B cell (primary cell): ENCODE measurements around the gene ZNF277.

Experiments used
- CTCF ChIP-seq: fragments of 200-600 bp; IDR thresholded peaks from one replicate; pipeline ENCODE4 v1.8.0; 2022; ENCODE audit warnings: antibody characterized with exemption, mild to moderate bottlenecking
- EZH2 ChIP-seq: IDR thresholded peaks from 2 replicates; pipeline ENCODE4 v1.6.1; 2012; ENCODE audit warnings: borderline replicate concordance, low read depth, mild to moderate bottlenecking, moderate library complexity, low read length; ENCODE audit not compliant: insufficient read depth, poor library complexity, severe bottlenecking

GRCh38 chr7:112390167-112390566 lies 183.7 kb downstream of the ZNF277 start:
- TF ChIP-seq CTCF: no peak
- TF ChIP-seq EZH2: no peak
